HG03066 (cell line): ENCODE data around the gene HOXB13.

Experiments used
- ATAC-seq: cut with Tn5 transposase; IDR thresholded peaks from one replicate; pipeline ENCODE4 v1.9.1; 2021; ENCODE audit warnings: low read depth; ENCODE audit not compliant: unreplicated experiment

HOXB13 gene

DNA sequence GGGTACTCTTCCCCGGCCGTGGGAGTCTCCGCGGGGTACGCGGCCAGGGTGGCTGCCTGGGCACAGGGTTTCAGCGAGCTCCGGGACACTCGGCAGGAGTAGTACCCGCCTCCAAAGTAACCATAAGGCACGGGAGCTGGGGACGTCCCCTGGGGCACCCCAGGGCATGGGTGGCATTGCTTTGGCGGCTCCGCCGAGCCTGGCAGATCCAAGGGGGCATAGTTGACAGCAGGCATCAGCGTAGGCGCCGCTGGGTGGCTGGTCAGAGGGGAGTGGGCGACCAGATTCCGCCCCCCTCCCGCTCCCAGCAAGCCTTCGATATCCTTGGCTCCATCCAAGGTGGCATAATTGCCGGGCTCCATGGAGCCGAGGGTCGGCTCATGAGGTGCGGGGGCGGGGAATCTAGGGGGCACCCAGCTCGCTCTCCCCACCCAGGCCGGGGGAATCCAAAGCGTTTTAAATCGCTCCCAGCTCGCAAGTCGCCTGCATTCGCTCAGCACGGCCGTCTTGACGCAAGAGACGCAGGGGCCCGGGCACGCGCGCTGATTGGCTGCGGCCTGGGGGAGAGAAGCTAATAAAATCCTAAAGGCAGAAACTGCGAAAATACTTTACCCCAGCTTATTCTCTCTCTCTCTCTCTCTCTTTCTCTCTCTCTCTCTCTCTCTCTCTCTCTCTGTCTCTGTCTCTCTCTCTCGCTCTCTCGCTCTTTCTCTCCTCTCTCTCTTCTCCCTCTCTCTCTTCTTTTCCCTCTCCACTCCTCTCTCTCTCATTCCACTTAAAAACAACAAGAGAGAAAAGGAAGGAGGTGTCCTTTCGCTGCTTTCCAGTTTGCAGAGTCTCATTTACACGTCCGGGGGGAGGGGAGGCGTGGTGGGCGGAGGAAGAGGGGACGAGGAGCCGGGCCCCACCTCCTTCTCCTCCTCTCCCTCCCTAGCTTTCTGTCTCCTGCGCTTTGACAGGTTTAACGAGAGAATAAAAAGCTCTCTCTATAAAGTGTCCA lies at the start of gene HOXB13:
Gene HOXB13 (minus strand): TSS at position 519 of the 1,000 bp plus-strand sequence. CDS start 157 bp downstream, at position 362.
- ATAC-seq = no peak

DNA sequence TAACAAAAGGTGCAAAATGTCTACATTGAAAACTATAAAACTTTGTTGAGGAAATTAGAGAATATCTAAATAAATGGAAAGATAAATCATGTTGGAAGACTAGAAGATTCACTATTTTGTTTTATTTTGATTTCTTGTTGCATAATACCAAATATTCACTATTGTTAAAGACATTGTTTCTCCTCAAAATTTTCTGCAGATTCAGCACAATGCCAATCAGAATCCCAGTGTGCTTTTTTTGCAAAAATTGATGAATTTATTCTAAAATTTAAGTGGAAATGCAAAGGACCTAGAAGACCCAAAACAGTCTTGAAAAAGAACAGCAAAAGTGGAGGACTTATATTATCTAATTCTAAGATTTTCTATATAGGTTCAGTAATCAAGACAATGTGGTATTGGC lies 48.1 kb upstream of the HOXB13 start:
- no peak for ATAC-seq

GRCh38 chr17:48773245-48773644 lies 44.7 kb upstream of the HOXB13 start:
- ATAC-seq = no peak

GRCh38 chr17:48770954-48771353 lies 42.4 kb upstream of the HOXB13 start:
- ATAC-seq = no peak

DNA sequence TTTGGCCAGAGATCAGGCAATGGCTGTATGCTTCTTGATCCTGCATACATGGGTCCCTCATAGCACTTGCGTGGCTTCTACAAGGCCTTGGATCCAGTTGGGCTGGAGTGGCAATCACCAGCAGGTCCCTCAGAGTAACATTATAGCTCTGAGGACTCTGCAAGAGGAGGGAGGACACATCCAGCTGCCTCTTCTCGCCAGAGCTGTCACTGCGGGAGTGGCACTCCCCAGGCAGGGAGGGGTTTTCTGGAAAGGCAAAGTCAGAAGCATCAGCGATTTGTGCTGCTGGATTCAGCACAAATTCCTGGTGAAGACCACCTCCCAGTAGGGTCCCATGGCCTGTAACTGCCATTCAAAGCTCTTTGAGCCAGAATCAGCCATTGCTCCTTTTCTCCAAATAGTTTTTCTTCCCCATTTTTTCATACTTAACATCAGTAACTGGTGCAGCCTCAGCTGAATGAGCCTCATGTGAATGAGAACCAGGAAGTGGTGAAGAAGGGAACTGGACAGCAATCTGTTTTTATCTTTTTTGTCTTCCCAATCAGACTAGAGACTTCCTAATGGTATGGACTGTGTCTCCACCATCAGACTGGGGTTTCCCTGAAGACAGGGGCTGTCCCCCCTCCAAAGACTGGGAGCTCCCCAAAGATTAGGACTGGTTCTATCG lies 40.6 kb upstream of the HOXB13 start:
- ATAC-seq = no peak

DNA sequence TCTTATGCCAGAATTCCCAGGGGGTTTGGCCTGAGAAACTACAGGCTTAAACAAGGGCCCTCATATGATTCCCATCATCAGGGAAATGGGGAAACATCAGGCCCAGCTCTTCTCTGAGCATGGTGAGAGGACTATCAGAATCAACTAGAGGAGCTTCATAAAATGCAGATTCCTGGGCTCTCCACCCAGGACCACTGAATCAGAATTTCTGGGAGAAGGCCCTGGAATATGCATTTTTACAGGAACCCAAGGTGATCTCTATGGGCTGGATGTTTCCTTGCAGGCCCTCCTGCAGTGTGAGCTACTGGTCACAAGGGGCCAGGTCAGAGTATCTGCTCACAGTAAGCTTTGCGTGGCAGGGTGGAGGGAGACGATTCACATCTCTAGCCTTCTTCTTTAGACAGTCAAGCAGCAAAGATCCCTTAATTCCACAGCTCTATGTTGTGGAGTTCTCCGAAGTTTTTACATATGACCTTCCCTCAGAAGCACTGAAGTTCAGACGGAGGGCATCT lies 38.8 kb upstream of the HOXB13 start:
- no peak for ATAC-seq

DNA sequence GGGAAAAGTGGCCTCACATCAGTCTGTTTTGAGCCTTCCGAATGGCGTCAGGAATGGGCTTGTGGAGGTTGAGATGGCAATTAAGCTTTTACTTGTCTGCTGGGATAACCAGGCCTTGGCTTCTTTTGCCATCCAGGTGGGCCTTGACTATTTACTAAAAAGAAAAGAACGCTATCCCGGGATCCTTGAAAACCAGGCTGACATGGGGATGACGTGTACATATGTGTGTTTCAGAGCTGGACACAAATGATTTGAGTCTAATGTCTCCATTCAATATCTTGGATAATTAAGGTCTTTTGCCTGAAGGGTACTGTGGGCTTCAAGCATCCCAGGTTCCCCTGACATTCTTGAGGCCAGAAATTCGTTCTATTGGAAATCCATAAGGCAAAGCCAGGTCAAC lies 32.6 kb upstream of the HOXB13 start:
- no peak for ATAC-seq

DNA sequence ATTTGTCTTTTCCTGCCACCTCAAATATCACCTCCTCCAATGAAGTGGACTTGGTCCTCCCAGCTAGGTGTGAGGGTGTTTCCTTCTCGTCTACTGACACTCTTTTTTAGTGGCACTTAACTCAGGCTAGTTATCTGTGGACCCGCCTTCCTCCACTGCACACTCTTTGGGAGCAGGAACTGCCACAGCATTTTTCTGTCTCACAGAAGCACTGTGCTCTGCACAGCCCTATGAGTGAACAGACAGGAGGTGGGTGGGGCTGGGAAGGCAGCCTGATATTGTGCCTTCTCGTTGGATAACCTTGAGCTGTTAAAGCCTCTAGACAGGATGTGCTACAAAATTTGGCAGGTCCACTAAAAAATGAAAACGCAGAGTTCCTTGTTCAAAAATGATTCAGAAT lies 31.9 kb upstream of the HOXB13 start:
- no peak for ATAC-seq

GRCh38 chr17:48759288-48759687 lies 30.7 kb upstream of the HOXB13 start:
- no peak for ATAC-seq

DNA sequence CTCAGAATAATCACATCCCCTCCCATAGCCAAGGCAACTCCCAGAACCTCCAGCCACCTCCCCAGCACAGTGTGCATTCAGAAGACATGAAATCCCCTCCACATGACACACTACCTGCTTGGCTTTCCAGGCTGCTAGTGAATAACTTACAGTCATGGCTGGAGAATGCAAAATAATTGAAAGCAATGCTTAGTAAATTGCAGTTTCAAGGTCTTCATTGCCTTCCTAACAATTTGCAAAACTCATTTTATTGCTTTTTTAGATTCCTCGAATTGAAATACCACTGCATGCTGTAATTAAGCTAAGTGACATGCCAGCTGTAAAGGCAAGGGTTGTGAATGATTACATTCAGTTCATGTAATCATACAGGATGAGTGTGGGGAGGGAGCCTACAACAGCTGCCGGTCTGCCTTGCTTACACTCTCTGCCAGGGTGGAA lies 29.0 kb upstream of the HOXB13 start:
- ATAC-seq = no peak

DNA sequence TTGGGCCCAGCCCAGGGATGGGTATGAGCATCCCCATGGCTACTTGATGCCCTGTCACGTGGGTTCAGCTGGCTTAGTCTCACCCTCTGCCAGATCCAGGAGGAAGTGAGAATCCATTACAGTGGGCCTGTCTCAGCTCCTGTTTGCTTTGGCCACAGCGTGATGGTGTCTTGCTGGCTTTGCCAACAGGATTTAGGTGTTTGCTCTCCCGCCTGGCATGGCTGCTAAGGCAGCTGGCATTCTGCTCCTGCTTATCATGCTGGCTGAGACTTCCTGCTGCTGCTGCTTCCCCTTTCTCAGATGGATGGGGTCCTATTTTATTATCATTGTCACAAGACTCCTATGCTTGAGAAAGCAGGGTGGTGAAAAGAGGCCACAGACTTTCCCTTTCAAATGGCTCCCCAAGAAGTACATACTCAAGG lies 28.3 kb upstream of the HOXB13 start:
- ATAC-seq = no peak

DNA sequence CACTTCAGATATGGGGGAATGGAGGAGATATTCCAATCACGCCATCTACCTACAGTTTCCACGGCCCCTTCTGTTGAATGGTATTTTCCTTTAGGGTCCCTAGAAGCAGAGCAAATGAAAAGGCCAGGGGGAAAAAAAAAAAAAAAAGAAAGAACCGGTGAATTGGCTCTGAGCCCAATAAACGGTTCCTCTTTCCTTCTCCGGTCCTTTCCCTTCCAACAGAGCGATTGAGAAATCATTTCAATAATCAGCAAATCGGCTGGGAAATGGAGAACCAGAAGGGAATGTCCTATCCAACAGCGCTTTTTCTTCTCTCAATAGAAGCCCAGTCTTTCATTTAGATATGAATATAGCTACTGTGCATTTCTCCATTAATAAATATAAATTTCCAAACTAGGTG lies 26.8 kb upstream of the HOXB13 start:
- ATAC-seq = no peak

GRCh38 chr17:48754500-48755261 lies 26.1 kb upstream of the HOXB13 start:
- ATAC-seq = no peak

GRCh38 chr17:48753794-48754499 lies 25.4 kb upstream of the HOXB13 start:
- ATAC-seq = no peak

GRCh38 chr17:48752399-48753288 lies 24.1 kb upstream of the HOXB13 start:
- no peak for ATAC-seq

DNA sequence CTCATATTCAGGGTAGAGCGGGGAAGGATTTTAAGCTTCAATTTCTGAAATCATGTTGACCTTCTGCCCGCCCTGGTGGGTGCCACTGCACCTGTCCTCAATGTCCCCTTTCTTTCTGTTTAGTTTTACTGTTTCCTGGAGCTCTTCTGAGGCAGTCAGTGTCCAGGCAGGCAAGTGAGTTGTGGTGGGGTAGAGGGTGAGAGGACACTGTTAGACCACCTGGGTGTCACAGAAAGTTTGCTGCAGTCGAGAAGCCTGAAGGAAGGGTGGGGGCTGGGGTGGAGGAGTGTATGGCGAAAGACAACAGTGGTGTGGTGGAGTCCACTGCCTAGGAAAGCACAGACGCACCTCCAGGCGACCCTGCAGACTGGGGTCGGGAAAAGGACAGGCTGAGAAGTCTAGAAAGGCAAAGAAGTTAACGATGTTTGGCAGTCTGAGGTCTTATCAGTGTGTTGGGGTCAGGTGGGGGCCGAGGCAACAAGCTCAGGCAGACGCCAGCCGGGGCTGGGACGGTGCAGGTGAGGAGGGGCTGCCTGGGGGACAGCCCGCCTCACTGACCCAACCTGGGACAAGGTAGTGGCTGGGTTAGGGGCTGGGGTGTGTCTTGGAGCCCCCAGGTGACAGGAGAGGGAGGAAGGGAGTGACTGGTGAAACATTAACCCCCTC lies 23.3 kb upstream of the HOXB13 start:
- no peak for ATAC-seq

DNA sequence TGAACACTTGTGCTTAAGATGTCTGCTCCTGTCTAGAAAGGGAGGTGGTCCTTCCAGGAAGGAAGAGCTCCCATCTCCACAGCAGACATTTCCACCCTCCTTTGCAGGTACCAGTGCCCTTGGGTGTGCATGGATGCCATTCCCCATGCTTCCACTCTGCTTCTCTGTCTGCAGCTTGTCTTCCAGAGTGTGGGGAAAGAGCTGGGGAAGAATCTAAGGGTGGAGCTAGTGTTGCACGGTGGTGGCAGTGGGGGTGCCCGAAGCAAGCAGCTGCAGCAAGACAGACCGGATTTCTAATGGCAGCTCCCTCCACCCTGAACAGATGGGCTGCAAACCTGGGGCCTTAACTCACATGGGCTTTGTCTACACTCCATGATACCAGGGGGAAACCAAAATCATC lies 22.6 kb upstream of the HOXB13 start:
- no peak for ATAC-seq
